ENCODE measurements around the gene ABI2. TPM values are rescaled to one million over a fixed set of nuclear protein-coding genes. Genes with fewer than 3 reads are reported as not detected.

The ABI2 gene
- total RNA-seq, 1 donor from 2014 or later = 23.7 TPM

DNA sequence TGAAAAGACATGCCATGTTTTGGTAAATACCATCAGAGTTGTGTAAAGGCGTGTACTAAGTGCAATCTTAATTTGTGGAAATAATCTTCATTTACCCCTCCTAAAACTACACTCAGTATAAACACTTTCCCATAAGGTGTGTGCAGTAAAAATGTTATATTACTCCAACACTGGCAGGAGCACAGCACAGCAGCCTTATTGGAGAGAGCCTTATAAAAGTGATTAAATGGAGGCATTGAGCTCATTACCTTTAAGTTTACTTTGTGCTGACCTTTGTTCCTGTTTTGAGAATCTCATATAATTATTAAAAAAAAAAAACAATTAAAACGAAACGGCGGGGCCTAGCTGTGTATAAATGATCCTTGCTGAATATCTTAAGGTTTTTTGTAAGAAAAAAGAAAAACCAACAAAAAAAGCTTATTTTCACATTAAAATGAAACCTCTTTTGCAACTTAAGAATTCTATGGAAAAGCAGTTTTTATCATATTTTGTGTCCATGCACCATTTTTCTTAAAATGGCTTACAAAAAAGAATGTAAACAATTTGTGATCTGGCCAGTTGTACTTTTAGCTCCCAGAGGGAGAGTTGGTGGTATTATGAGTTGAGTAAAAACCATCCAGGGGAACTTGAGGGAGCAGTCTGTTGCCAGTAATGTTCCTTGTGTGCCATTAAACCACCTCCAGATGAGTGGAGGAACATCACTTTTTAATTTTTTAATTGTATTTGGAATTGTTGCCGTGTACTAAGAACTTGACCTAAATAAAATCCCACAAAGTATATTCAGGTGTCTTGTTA, 103.4 kb downstream of the ABI2 start:
- no peak for DNase-seq

- DNase-seq = no peak
Observed at GRCh38 chr2:203432811-203433210, 104.6 kb downstream of the ABI2 start.

GRCh38 chr2:203436496-203436895, 108.3 kb downstream of the ABI2 start:
- DNase-seq = no peak

DNA sequence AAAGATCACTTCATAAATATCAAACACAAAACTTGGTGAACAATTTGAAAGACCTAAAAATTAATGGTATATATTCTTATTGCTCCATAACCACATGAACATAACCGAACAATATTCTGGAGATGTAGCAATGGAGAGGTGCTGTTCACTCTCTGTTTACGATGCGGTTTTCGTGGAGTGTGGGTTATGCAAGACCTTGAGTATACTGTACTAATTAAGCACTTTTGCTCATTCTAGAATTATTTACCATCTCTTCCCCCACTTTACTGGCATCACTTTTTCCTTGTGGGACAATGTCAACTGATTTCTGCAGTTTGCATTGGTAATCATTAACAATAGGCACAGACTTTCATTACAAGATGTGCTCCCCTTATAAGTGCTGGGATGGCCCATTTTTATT, 109.3 kb downstream of the ABI2 start:
- DNase-seq = no peak

GRCh38 chr2:203438528-203438927, 110.3 kb downstream of the ABI2 start:
- DNase-seq = no peak

DNA sequence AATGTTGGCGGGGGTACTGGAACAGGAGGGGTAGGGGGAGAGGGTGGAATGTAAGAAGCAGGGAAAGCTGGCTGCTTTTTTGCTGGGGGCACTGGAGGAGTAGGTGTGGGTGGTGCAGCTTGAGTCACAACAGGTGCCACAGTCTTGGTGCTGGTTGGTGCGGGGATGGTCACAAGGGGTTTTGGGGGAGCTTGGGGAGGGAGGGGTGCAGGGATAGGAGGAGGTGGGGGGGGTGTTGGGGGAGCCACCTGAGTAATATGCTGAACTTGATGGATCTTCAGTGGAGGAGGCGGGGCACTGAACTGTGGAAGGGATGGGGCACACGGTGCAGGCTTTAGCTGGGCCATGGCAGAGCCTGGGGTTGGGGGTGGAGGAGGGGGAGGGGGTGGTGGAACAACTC, 112.5 kb downstream of the ABI2 start:
- DNase-seq = no peak

- peak; percentile 37 for DNase-seq
Observed at GRCh38 chr2:203441463-203441862, 113.3 kb downstream of the ABI2 start.

DNA sequence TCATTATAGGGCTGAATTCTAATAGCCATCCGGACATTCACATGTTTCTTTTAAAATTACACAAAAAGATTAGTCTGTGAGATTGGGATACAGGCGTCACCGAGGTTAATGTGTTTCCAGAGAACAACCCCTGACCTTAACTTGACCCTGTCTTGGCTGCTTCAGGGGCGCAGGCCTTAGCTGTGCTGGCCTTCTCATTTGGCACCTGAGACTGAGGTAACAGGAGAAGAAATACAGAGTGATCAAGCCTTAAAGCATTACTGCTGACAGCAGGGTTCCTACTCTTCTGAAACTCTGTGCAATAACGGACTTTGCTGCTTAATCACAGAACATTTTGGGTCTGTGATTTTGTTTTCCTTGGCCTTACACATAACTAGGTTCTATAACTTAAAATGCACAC, 114.3 kb downstream of the ABI2 start:
- no peak for DNase-seq

DNA sequence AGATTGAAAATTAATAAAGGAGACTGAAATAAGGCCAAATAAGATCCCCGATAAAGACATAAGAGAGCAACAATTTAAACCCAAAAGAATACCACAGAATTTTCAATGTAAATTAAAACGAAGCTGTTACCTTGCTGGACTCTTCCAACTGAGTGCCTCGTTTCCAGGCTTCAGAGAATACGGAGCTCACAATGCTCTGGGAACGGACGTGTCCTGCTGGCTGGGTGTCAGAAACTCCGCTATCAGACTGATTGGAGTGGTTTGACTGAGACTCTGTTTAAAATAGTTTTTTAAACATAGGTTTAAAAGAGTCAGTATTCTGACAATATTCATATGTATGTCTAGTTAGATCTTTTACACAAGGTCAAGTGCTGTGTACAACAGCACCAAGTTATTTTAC, 116.5 kb downstream of the ABI2 start:
- no peak for DNase-seq

GRCh38 chr2:203446071-203446481, 117.9 kb downstream of the ABI2 start:
- DNase-seq = peak; percentile 82

GRCh38 chr2:203446780-203447179, 118.6 kb downstream of the ABI2 start:
- no peak for DNase-seq

- no peak for DNase-seq
Observed at GRCh38 chr2:203450561-203450960, 122.4 kb downstream of the ABI2 start.

DNA sequence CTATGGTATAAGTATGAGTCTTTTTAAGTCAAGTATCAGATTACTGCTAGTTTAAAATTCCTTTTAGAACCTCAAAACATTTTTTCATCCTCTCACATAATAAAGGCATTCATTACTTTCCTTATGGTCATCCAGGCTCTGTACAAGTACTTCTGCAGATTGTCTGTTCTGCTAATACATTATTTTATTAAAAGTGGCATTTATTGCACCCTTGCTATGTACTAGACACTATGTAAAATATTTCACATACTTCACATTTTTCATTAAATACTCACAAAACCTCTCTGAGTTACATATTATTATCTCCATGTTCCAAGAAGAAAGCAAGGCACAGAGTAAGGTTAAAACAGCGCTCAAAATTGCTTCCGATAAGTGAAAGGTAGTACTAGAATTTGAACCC, 122.8 kb downstream of the ABI2 start:
- DNase-seq = no peak

DNA sequence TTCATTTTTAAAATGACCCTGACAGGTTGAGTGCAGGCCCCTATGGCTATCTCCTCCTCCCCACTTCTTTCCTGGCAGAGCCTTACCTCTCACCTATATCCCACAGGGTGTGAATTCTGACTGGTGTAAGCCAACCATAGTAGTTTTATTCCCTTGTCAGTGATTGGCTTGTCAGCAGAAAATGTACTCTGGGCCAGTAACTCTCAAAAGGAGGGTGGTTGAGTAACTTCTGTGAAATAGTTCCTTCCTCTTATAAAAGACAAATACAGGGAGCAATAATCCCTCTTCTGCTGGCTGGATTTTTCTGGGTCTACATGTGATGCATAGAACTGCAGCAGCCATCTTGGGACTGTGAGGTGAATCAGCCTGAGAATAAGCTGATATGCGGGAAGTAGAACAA, 123.5 kb downstream of the ABI2 start:
- DNase-seq = no peak

- DNase-seq = peak; percentile 82
Observed at GRCh38 chr2:203453858-203454451, 125.8 kb downstream of the ABI2 start.

- no peak for DNase-seq
Observed at GRCh38 chr2:203455209-203455608, 127.0 kb downstream of the ABI2 start.

GRCh38 chr2:203461746-203462145, 133.6 kb downstream of the ABI2 start:
- DNase-seq = no peak

DNA sequence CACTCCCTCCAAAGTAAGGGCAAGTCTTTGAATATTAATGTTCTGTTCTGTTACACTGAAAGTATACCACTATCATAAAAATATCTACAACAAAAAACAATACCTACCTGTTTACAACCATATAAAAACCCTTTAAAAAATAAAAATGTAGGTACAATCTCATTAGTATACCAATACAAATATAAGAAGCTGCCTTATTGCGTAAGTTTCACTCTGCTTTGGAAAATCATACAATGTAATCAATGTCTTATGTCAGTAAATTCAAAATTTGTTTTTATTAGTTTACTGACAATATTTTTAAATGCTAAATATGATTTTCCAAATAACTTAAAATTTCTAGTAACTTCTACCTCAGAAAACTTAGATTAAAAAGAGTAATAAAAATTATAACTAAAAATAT, 134.1 kb downstream of the ABI2 start:
- DNase-seq = no peak

DNA sequence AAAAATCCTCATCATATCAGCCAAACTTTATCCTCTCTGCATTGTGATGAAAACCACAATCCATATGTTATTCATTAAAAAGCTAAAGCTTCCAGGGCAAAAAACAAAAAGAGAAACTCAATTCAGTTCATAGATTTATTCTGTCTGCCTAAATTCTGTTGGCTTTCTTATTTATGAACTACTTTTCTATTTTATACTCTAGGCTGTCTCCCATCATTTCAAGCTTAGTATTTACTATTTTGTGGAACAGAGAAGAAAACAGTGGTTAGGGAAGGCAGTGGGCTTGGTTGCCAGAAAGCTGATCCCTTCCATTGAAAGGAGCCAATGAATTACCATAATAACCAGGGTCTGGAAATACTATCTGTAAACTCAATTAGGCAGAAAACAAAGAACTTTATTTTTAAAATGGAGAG, 135.1 kb downstream of the ABI2 start:
- no peak for DNase-seq

DNA sequence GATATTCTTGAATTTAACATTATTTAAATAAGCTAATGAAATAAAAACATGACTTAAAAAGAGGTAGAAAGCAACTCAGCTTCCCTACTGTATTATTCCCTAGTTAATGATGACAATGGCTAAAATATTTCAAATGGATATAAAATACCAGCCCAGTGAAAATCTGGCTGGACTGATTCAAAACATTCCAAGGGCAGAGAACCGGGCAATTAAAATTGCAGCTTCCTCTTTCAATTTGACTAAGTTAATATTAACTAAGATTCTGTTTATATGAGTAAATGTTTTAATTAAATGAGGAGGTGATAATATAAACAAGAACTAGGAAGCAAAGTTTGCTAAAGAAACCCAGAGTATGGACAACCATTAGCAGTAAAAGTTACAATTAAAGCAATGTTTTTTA, 141.4 kb downstream of the ABI2 start:
- no peak for DNase-seq

- DNase-seq = no peak
Observed at GRCh38 chr2:203470371-203470770, 142.2 kb downstream of the ABI2 start.

- no peak for DNase-seq
Observed at GRCh38 chr2:203471323-203471722, 143.1 kb downstream of the ABI2 start.

DNA sequence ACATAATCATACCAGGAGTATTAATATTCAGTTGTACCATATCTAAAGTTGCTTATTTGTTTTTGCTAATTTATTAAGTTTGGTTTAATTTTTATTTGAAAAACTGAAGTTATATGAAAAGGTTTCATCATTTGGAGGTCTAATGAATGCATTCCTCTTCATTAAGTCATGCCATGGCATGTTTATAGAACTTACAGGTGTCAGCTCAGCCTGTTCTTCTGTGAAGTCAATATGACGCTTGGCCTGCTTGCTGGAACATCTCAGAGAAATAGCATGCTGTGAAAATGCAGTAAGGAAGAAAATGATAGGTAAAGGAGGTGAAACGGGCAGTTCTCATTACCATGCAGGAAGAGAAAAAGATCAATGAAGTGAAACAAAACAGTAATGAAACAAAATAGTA, 148.7 kb downstream of the ABI2 start:
- no peak for DNase-seq

DNA sequence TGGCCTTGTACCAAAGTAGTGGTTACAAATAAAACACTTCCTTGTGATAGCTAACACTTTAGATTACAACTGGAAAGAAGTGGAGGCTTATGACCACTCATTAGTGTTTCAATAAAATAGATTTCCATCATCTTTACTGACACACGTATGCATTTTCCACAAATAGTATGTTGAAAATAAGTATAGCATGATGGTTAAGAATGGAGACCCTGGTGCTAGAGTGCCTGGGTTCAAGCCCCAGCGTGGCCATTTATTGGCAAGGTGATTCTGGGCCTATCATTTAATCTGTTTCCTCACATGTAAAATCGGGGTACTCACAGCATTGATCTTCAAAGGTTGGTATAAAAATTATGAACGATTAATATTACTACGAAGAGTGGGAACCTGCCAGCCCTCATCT, 152.4 kb downstream of the ABI2 start:
- no peak for DNase-seq

Measured in dermis blood vessel endothelial cell (primary cell).